Stomach (tissue), 4 donors: ENCODE measurements around the gene SHF.

Experiments
- EP300 ChIP-seq: sonication (generic); formaldehyde crosslinking; IDR thresholded peaks from one replicate; pipeline ENCODE4 v1.6.1; 2017; ENCODE audit warnings: antibody characterized with exemption
- POLR2A ChIP-seq, 4 donors: fragments of 450-650 bp; IDR thresholded peaks; one replicate each; pipeline ENCODE4 v1.6.1; 2016; ENCODE audit warnings: antibody characterized with exemption in 4 of 4, control low read depth in 2 of 4, mild to moderate bottlenecking in 1 of 4, moderate library complexity in 1 of 4
- POLR2AphosphoS5 ChIP-seq, 3 donors: sonication (generic); formaldehyde crosslinking; IDR thresholded peaks; one replicate each; pipeline ENCODE4 v1.6.1; 2016; ENCODE audit warnings: antibody characterized with exemption in 3 of 3
- TF ChIP-seq, protein P1 (sequence below), 7 experiments: fragments of 450-650 bp in 4 of 7; fragments of 200-600 bp in 3 of 7; sonication (generic) in 3 of 7; IDR thresholded peaks; one replicate each; pipeline ENCODE4 v1.5.1; 2016 to 2019; ENCODE audit warnings: antibody characterized with exemption in 7 of 7, control low read depth in 2 of 7, mild to moderate bottlenecking in 1 of 7

DNA sequence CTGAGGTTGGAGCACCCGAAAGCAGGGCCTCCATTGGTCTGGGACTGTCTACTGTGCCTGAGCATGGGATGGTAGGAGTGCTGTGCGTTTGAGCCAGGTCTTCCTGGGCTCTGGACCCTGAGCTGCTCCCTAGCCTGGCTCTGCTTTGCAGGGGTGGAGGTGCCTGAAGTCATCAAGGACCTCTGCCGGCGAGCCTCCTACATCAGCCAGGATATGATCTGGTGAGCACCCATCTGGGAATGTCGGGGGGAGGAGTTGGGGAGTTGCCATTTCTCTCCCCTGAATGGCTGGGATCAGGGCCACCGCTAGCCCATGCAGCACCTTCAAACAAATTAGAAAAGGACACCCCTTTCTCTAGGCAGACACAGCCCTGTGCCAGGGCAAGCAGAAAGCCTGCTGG lies 37.3 kb downstream of the SHF start:
- TF ChIP-seq, protein P1, sequence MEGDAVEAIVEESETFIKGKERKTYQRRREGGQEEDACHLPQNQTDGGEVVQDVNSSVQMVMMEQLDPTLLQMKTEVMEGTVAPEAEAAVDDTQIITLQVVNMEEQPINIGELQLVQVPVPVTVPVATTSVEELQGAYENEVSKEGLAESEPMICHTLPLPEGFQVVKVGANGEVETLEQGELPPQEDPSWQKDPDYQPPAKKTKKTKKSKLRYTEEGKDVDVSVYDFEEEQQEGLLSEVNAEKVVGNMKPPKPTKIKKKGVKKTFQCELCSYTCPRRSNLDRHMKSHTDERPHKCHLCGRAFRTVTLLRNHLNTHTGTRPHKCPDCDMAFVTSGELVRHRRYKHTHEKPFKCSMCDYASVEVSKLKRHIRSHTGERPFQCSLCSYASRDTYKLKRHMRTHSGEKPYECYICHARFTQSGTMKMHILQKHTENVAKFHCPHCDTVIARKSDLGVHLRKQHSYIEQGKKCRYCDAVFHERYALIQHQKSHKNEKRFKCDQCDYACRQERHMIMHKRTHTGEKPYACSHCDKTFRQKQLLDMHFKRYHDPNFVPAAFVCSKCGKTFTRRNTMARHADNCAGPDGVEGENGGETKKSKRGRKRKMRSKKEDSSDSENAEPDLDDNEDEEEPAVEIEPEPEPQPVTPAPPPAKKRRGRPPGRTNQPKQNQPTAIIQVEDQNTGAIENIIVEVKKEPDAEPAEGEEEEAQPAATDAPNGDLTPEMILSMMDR (IDR thresholded peaks at IDR 0.05): no peak
- no peak for TF ChIP-seq POLR2AphosphoS5 (IDR thresholded peaks at IDR 0.05)
- no peak for TF ChIP-seq POLR2A (IDR thresholded peaks at IDR 0.05)
- TF ChIP-seq EP300: no peak
